AG08396 (cell line): ENCODE data around the gene SDR42E2.
"Not testable (repeated sequence)": the region's sequence is repeated elsewhere in the genome, so short reads cannot be mapped to it uniquely, and the experiment has no call there.

Experiments used
- DNase-seq: peaks from one replicate; pipeline ENCODE4 v3.0.0; 2012; ENCODE audit warnings: low spot score, mixed read lengths

Gene SDR42E2

GRCh38 chr16:22161999-22162655 lies at the start of gene SDR42E2:
TSS of gene SDR42E2 (plus strand) at chr16:22162506. CDS start at chr16:22165583, 3,077 bp downstream.
- DNase-seq, result no peak

GRCh38 chr16:22116095-22116700 lies 46.1 kb upstream of the SDR42E2 start:
- no peak for DNase-seq

- DNase-seq, result no peak
Observed at GRCh38 chr16:22117609-22118008, 44.7 kb upstream of the SDR42E2 start.

GRCh38 chr16:22120440-22120839 lies 41.9 kb upstream of the SDR42E2 start:
- DNase-seq, result no peak

- DNase-seq, result no peak
Observed at GRCh38 chr16:22122239-22122638, 40.1 kb upstream of the SDR42E2 start.

GRCh38 chr16:22123146-22123545 lies 39.2 kb upstream of the SDR42E2 start:
- DNase-seq, result no peak

GRCh38 chr16:22123759-22124490 lies 38.4 kb upstream of the SDR42E2 start:
- no peak for DNase-seq

- no peak for DNase-seq
Observed at GRCh38 chr16:22124583-22125284, 37.6 kb upstream of the SDR42E2 start.

GRCh38 chr16:22126037-22126558 lies 36.2 kb upstream of the SDR42E2 start:
- no peak for DNase-seq

GRCh38 chr16:22128537-22128936 lies 33.8 kb upstream of the SDR42E2 start:
- DNase-seq, result not testable (repeated sequence)

- no peak for DNase-seq
Observed at GRCh38 chr16:22130528-22130927, 31.8 kb upstream of the SDR42E2 start.

- DNase-seq, result no peak
Observed at GRCh38 chr16:22132801-22133200, 29.5 kb upstream of the SDR42E2 start.

GRCh38 chr16:22138482-22138881 lies 23.8 kb upstream of the SDR42E2 start:
- no peak for DNase-seq

GRCh38 chr16:22139008-22139407 lies 23.3 kb upstream of the SDR42E2 start:
- DNase-seq, result no peak

GRCh38 chr16:22139732-22140131 lies 22.6 kb upstream of the SDR42E2 start:
- DNase-seq, result no peak

- DNase-seq, result peak; percentile 59
Observed at GRCh38 chr16:22141767-22142166, 20.5 kb upstream of the SDR42E2 start.

GRCh38 chr16:22144520-22144919 lies 17.8 kb upstream of the SDR42E2 start:
- DNase-seq, result no peak

GRCh38 chr16:22147853-22148252 lies 14.5 kb upstream of the SDR42E2 start:
- DNase-seq, result no peak

- no peak for DNase-seq
Observed at GRCh38 chr16:22151246-22151998, 10.9 kb upstream of the SDR42E2 start.

GRCh38 chr16:22152316-22152715 lies 10.0 kb upstream of the SDR42E2 start:
- DNase-seq, result no peak

GRCh38 chr16:22153078-22153477 lies 9.2 kb upstream of the SDR42E2 start:
- DNase-seq, result not testable (repeated sequence)

GRCh38 chr16:22161401-22161800 lies 905 bp upstream of the SDR42E2 start:
- no peak for DNase-seq
